HG03095 (cell line): ENCODE results near the gene MYL4.
"Not testable (repeated sequence)": the region's sequence is repeated elsewhere in the genome, so short reads cannot be mapped to it uniquely, and the experiment has no call there.

Experiments
- ATAC-seq: cut with Tn5 transposase; IDR thresholded peaks from one replicate; pipeline ENCODE4 v1.9.1; 2021; ENCODE audit warnings: moderate library complexity; ENCODE audit not compliant: unreplicated experiment

Gene MYL4

GRCh38 chr17:47192554-47192953 is 16.6 kb upstream of the MYL4 start:
- ATAC-seq = no peak

GRCh38 chr17:47193931-47194511 is 15.1 kb upstream of the MYL4 start:
- no peak for ATAC-seq

GRCh38 chr17:47197821-47198220 is 11.3 kb upstream of the MYL4 start:
- ATAC-seq = no peak

GRCh38 chr17:47199627-47200324 is 9.4 kb upstream of the MYL4 start:
- no peak for ATAC-seq

- no peak for ATAC-seq
Measured at GRCh38 chr17:47200325-47200664, 8.9 kb upstream of the MYL4 start.

- no peak for ATAC-seq
Measured at GRCh38 chr17:47201166-47201565, 8.0 kb upstream of the MYL4 start.

- no peak for ATAC-seq
Measured at GRCh38 chr17:47203984-47204721, 5.0 kb upstream of the MYL4 start.

- ATAC-seq = no peak
Measured at GRCh38 chr17:47204722-47205418, 4.3 kb upstream of the MYL4 start.

- no peak for ATAC-seq
Measured at GRCh38 chr17:47205419-47205963, 3.7 kb upstream of the MYL4 start.

- ATAC-seq = no peak
Measured at GRCh38 chr17:47207143-47208067, 1.7 kb upstream of the MYL4 start.

- no peak for ATAC-seq
Measured at GRCh38 chr17:47209499-47209898, 351 bp downstream of the MYL4 start.

- ATAC-seq = no peak
Measured at GRCh38 chr17:47210105-47210504, 957 bp downstream of the MYL4 start.

- no peak for ATAC-seq
Measured at GRCh38 chr17:47210779-47211178, 1.6 kb downstream of the MYL4 start.

- no peak for ATAC-seq
Measured at GRCh38 chr17:47212458-47212857, 3.3 kb downstream of the MYL4 start.

- no peak for ATAC-seq
Measured at GRCh38 chr17:47213540-47213939, 4.4 kb downstream of the MYL4 start.

- ATAC-seq = no peak
Measured at GRCh38 chr17:47214931-47215330, 5.8 kb downstream of the MYL4 start.

- not testable (repeated sequence) for ATAC-seq
Measured at GRCh38 chr17:47216821-47217220, 7.7 kb downstream of the MYL4 start.

- not testable (repeated sequence) for ATAC-seq
Measured at GRCh38 chr17:47217279-47217678, 8.1 kb downstream of the MYL4 start.

- no peak for ATAC-seq
Measured at GRCh38 chr17:47218896-47219430, 9.8 kb downstream of the MYL4 start.
